SJCRH30 (cell line): ENCODE data around the gene FERMT1. TPM values are rescaled to one million over a fixed set of nuclear protein-coding genes. Genes with fewer than 3 reads are reported as not detected.

Experiments
- DNase-seq, 2 experiments: peaks; one replicate each; pipeline ENCODE4 v3.0.0-alpha.2; 2015 to 2020
- H3K27ac ChIP-seq: fragments of 250-450 bp; sonication (Bioruptor Pico); 2 replicates; pipeline ENCODE4 v1.5.1; 2020; ENCODE audit warnings: mild to moderate bottlenecking, moderate library complexity
- H3K27me3 ChIP-seq: fragments of 250-450 bp; sonication (Bioruptor Pico); 2 replicates; pipeline ENCODE4 v1.5.1; 2020; ENCODE audit warnings: mild to moderate bottlenecking, moderate library complexity
- H3K36me3 ChIP-seq: fragments of 250-450 bp; sonication (Bioruptor Pico); 2 replicates; pipeline ENCODE4 v1.5.1; 2020; ENCODE audit warnings: mild to moderate bottlenecking, moderate library complexity
- H3K4me1 ChIP-seq: fragments of 250-450 bp; sonication (Bioruptor Pico); 2 replicates; pipeline ENCODE4 v1.5.1; 2020; ENCODE audit warnings: mild to moderate bottlenecking, moderate library complexity
- H3K4me3 ChIP-seq: fragments of 250-450 bp; sonication (Bioruptor Pico); 2 replicates; pipeline ENCODE4 v1.5.1; 2020; ENCODE audit warnings: mild to moderate bottlenecking, moderate library complexity
- H3K9me3 ChIP-seq: fragments of 250-450 bp; sonication (Bioruptor Pico); replicated peaks from 2 replicates; pipeline ENCODE4 v1.5.1; 2020; ENCODE audit warnings: mild to moderate bottlenecking, moderate library complexity
- total RNA-seq: library from RNA; depleted of rRNA; stranded (reverse); fragments of >200 nt; shearing (Covaris generic); gene quantifications from 2 replicates; pipeline ENCODE4 v1.2.3, GENCODE V29; 2014; rRNA removed

The FERMT1 gene
- 4.7 and 5.7 TPM in 2 replicates for total RNA-seq

GRCh38 chr20:6122873-6123648 lies at the start of gene FERMT1:
Gene FERMT1, minus strand, starts transcription at chr20:6123030. Its CDS starts 3,476 bp downstream, at chr20:6119554.
- peak within 1 kb of the TSS; percentile 72 for H3K27ac ChIP-seq
- peaks cover 5% of the 10 kb centered on the region; the same call in 1 of the 2 replicates for H3K4me1 ChIP-seq
- peak within 1 kb of the TSS; percentile 65 for H3K4me3 ChIP-seq
- peak; percentile 94 for DNase-seq
- no peaks in the 10 kb centered on the region for H3K9me3 ChIP-seq
- no peaks in the 10 kb centered on the region for H3K27me3 ChIP-seq
- H3K36me3 ChIP-seq, result no peaks in the 10 kb centered on the region

GRCh38 chr20:6169251-6169650 lies 46.4 kb upstream of the FERMT1 start:
- Histone ChIP-seq H3K36me3 (no peaks in the 10 kb centered on the region), H3K4me3 (no peak overlapping the region), H3K27me3 (peaks cover 3% of the 10 kb centered on the region; the same call in 1 of the 2 replicates), H3K4me1 (no peaks in the 10 kb centered on the region), H3K9me3 (no peaks in the 10 kb centered on the region), H3K27ac (no peak overlapping the region)
- no peak for DNase-seq

- Histone ChIP-seq H3K4me3 (no peak overlapping the region), H3K9me3 (no peaks in the 10 kb centered on the region), H3K27ac (no peak overlapping the region), H3K4me1 (no peaks in the 10 kb centered on the region), H3K36me3 (no peaks in the 10 kb centered on the region), H3K27me3 (peaks cover 6% of the 10 kb centered on the region; the same call in 1 of the 2 replicates)
- DNase-seq, result no peak
Measured at GRCh38 chr20:6168204-6168603, 45.4 kb upstream of the FERMT1 start.

- Histone ChIP-seq H3K27ac (no peak overlapping the region), H3K4me3 (no peak overlapping the region), H3K36me3 (no peaks in the 10 kb centered on the region), H3K9me3 (no peaks in the 10 kb centered on the region), H3K27me3 (peaks cover 6% of the 10 kb centered on the region; the same call in 1 of the 2 replicates), H3K4me1 (no peaks in the 10 kb centered on the region)
- DNase-seq, result no peak
Measured at GRCh38 chr20:6165346-6165745, 42.5 kb upstream of the FERMT1 start.

- no peaks in the 10 kb centered on the region for H3K36me3 ChIP-seq
- DNase-seq, result no peak
- H3K27ac ChIP-seq, result no peak overlapping the region
- no peaks in the 10 kb centered on the region for H3K4me1 ChIP-seq
- no peak overlapping the region for H3K4me3 ChIP-seq
- peaks cover 6% of the 10 kb centered on the region; the same call in 1 of the 2 replicates for H3K27me3 ChIP-seq
- H3K9me3 ChIP-seq, result no peaks in the 10 kb centered on the region
Measured at GRCh38 chr20:6164421-6165341, 41.9 kb upstream of the FERMT1 start.

- H3K9me3 ChIP-seq, result peaks cover 4% of the 10 kb centered on the region; the same call in 1 of the 2 replicates
- no peaks in the 10 kb centered on the region for H3K4me1 ChIP-seq
- H3K27ac ChIP-seq, result no peak overlapping the region
- H3K4me3 ChIP-seq, result no peak overlapping the region
- H3K36me3 ChIP-seq, result no peaks in the 10 kb centered on the region
- peaks cover 6% of the 10 kb centered on the region; the same call in 1 of the 2 replicates for H3K27me3 ChIP-seq
- no peak for DNase-seq
Measured at GRCh38 chr20:6160736-6161135, 37.9 kb upstream of the FERMT1 start.

GRCh38 chr20:6157345-6157744 lies 34.5 kb upstream of the FERMT1 start:
- Histone ChIP-seq H3K27me3 (no peaks in the 10 kb centered on the region), H3K9me3 (peaks cover 4% of the 10 kb centered on the region; the same call in 1 of the 2 replicates), H3K4me1 (no peaks in the 10 kb centered on the region), H3K4me3 (no peak overlapping the region), H3K36me3 (no peaks in the 10 kb centered on the region), H3K27ac (no peak overlapping the region)
- peak in 1 of 2 experiments; percentile 20 for DNase-seq

GRCh38 chr20:6152777-6153176 lies 29.9 kb upstream of the FERMT1 start:
- H3K4me1 ChIP-seq, result no peaks in the 10 kb centered on the region
- no peak for DNase-seq
- H3K27ac ChIP-seq, result no peak overlapping the region
- peaks cover 4% of the 10 kb centered on the region; the same call in 1 of the 2 replicates for H3K9me3 ChIP-seq
- H3K4me3 ChIP-seq, result no peak overlapping the region
- H3K27me3 ChIP-seq, result no peaks in the 10 kb centered on the region
- no peaks in the 10 kb centered on the region for H3K36me3 ChIP-seq

- Histone ChIP-seq H3K4me3 (no peak overlapping the region), H3K9me3 (no peaks in the 10 kb centered on the region; the same call in 1 of the 2 replicates), H3K27me3 (no peaks in the 10 kb centered on the region), H3K4me1 (no peaks in the 10 kb centered on the region), H3K27ac (no peak overlapping the region), H3K36me3 (no peaks in the 10 kb centered on the region)
- DNase-seq, result no peak
Measured at GRCh38 chr20:6148073-6148472, 25.2 kb upstream of the FERMT1 start.

- Histone ChIP-seq H3K4me3 (no peak overlapping the region), H3K27ac (no peak overlapping the region), H3K9me3 (no peaks in the 10 kb centered on the region), H3K36me3 (no peaks in the 10 kb centered on the region), H3K27me3 (0 out of 2 replicates have a peak, but pooled peaks cover under 1% of the 10 kb centered on the region), H3K4me1 (no peaks in the 10 kb centered on the region)
- DNase-seq, result peak; percentile 35 to 78
Measured at GRCh38 chr20:6142348-6142993, 19.6 kb upstream of the FERMT1 start.

GRCh38 chr20:6140947-6141346 lies 18.1 kb upstream of the FERMT1 start:
- Histone ChIP-seq H3K27me3 (peaks cover 5% of the 10 kb centered on the region; the same call in 1 of the 2 replicates), H3K9me3 (no peaks in the 10 kb centered on the region), H3K36me3 (no peaks in the 10 kb centered on the region), H3K4me3 (no peak overlapping the region), H3K4me1 (no peaks in the 10 kb centered on the region), H3K27ac (no peak overlapping the region)
- DNase-seq, result peak; percentile 52 to 65

GRCh38 chr20:6135347-6135746 lies 12.5 kb upstream of the FERMT1 start:
- no peak for DNase-seq

GRCh38 chr20:6134592-6134991 lies 11.8 kb upstream of the FERMT1 start:
- no peaks in the 10 kb centered on the region for H3K4me1 ChIP-seq
- H3K36me3 ChIP-seq, result no peaks in the 10 kb centered on the region
- peaks cover 5% of the 10 kb centered on the region; the same call in 1 of the 2 replicates for H3K27me3 ChIP-seq
- no peaks in the 10 kb centered on the region for H3K9me3 ChIP-seq
- no peak overlapping the region for H3K27ac ChIP-seq
- no peak overlapping the region for H3K4me3 ChIP-seq
- DNase-seq, result no peak

More at GRCh38 chr20:6135347-6135746, 12.5 kb upstream of the FERMT1 start:
- Histone ChIP-seq H3K27ac (no peak overlapping the region), H3K9me3 (no peaks in the 10 kb centered on the region), H3K4me3 (no peak overlapping the region), H3K27me3 (peaks cover 5% of the 10 kb centered on the region; the same call in 1 of the 2 replicates), H3K4me1 (no peaks in the 10 kb centered on the region), H3K36me3 (no peaks in the 10 kb centered on the region)

GRCh38 chr20:6130045-6130444 lies 7.2 kb upstream of the FERMT1 start:
- no peak for DNase-seq
- Histone ChIP-seq H3K4me1 (no peaks in the 10 kb centered on the region), H3K9me3 (no peaks in the 10 kb centered on the region), H3K36me3 (no peaks in the 10 kb centered on the region), H3K4me3 (no peak overlapping the region), H3K27ac (no peak overlapping the region), H3K27me3 (no peaks in the 10 kb centered on the region)
